GM12874 (cell line): Measurements from ENCODE around the gene ZNF592.

ENCODE experiments used
- TF ChIP-seq, protein P1 (sequence below): IDR thresholded peaks from 2 replicates; pipeline ENCODE4 v1.5.1; 2011; ENCODE audit warnings: low read depth, mild to moderate bottlenecking, control low read depth, low read length, moderate library complexity; ENCODE audit not compliant: insufficient read depth

Gene ZNF592

DNA sequence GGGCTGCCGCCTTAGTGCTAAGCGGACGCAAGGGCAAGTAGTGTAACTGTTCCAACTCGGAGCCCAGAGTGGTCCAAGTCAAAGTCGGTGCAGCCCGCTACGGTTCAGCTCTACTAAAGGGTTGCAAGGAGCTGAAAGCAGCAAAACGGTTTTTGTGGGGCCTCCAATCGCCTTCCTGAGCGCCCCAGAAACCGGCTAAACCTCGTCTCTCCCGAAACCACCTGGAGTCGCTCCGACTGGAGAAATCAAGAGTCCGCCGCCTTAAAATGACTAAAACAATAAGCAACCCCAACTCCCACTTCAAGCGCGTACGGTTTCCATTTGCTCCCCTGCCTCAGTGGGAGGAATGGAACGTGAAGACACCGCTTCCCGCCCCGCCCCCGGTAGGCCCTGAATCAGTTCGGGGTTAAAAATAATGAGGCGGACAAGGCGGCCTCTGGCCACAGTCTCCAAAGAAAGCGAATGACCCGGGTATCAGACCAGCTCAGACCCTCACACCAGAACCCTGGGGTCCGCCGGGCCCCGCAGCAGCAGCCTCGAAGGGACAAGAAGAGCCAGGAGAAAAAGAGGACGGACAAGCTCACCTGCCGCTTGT is 32.9 kb upstream of the ZNF592 start:
- TF ChIP-seq, protein P1, sequence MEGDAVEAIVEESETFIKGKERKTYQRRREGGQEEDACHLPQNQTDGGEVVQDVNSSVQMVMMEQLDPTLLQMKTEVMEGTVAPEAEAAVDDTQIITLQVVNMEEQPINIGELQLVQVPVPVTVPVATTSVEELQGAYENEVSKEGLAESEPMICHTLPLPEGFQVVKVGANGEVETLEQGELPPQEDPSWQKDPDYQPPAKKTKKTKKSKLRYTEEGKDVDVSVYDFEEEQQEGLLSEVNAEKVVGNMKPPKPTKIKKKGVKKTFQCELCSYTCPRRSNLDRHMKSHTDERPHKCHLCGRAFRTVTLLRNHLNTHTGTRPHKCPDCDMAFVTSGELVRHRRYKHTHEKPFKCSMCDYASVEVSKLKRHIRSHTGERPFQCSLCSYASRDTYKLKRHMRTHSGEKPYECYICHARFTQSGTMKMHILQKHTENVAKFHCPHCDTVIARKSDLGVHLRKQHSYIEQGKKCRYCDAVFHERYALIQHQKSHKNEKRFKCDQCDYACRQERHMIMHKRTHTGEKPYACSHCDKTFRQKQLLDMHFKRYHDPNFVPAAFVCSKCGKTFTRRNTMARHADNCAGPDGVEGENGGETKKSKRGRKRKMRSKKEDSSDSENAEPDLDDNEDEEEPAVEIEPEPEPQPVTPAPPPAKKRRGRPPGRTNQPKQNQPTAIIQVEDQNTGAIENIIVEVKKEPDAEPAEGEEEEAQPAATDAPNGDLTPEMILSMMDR = no peak

DNA sequence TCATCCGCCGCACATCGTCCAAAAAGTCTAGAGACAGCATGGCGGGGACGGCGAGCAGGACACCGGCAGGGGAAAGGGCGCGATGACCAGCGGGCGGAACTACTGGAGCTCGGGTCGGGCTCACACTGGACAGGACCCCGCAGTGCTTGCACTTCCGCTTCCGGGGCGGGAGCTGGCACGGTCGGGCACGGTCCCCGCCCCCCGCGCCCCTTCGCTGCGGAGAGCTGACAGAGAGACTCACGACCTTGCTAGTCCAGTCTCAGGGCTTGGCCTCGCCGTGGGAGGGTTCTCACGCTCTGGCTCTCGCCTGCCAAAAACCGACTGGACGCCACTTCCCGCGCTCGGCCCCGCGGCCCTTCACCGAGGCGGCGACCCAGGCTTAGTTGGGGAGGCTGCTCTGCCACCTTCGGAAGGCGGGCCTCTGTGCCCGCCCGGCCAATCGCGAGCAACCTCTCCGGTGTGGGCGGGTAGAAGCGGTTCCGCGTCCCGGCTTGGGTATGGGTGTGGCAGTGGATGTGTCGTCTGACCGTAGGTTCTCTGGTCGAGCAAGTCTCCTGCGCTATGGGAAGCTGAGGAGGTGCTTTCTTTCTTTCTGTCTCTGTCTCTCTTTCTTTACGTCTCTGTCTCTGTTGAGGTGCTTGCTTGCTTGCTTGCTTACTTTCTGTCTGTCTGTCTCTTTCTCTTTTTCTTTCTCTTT is 32.2 kb upstream of the ZNF592 start, which contains the start of gene SEC11A:
TSS of gene SEC11A (minus strand) at position 104 of the 697 bp plus-strand sequence. CDS start at position 40, 64 bp downstream.
- TF ChIP-seq, protein P1 = no peak

DNA sequence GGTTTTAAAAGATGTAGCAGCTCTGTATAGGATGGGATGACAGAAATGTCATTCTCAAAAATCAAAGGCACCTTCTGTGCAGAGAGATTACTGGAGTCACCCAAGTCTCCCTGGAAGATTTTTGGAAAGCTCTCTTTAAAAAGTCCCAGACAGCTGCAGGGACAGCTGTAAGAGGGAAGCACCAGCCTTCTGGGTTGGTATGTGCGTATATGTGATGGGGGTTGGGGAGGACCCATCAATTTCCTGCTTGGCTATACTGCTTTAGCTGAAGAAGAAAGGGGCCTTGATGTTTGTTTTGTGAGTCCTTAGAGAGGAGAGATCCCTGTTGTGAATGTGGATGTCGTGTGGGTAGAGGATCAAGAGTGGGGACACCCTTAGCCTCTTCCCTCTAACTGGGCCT is 27.0 kb upstream of the ZNF592 start:
- TF ChIP-seq, protein P1 = no peak

DNA sequence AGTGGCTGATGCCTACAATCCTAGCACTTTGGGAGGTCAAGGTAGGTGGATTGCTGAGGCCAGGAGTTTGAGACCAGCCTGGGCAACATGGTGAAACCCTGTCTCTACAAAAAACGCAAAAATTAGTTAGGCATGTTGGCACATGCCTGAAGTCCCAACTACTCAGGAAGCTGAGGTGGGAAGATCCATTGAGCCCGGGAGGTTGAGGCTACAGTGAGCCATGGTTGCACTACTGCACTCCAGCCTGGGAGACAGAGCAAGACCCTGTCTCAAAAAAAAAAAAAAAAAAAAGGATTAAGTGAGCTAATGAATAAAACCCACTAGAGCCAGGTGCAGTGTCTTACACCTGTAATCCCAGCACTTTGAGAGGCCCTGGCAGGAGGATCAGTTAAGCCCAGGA is 25.8 kb upstream of the ZNF592 start:
- TF ChIP-seq, protein P1 = no peak

DNA sequence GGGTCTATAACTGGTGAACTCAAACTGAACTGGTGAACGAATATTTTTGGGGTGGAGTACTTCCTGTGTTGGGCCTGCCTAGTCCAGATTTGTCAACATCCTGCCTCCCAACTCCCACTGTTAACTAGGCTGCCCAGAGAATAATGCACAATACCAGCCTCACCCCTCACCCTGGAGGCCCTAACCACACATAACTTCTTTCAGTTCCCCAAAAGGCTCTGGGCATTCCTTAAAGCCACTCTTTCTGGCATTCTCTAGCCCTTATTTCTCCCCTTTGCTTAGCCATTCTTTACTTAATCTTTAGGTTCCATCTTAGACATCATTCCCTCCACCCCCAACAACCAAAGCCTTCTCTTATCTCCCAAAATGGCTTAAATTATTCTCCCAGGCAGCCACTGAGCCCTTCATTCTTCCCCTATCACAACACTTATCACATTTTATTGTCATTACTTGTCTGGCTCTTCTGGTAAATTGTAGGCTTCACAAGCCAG is 23.3 kb upstream of the ZNF592 start:
- TF ChIP-seq, protein P1 = no peak

DNA sequence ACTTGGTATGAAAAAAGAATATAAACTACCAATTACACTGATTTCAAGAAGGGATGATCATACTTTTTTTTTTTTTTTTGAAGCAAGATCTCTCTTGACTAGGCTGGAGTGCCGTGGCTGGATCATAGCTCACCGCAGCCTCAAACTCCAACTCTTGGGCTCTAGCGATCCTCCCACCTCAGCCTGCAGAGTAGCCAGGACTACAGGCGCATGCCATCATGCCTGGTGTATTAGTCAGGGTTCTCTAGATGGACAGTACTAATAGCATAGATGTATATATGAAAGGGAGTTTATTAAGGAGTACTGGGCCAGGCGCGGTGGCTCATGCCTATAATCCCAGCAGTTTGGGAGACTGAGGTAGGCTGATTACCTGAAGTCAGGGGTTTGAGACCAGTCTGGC is 21.0 kb upstream of the ZNF592 start:
- TF ChIP-seq, protein P1 = no peak

DNA sequence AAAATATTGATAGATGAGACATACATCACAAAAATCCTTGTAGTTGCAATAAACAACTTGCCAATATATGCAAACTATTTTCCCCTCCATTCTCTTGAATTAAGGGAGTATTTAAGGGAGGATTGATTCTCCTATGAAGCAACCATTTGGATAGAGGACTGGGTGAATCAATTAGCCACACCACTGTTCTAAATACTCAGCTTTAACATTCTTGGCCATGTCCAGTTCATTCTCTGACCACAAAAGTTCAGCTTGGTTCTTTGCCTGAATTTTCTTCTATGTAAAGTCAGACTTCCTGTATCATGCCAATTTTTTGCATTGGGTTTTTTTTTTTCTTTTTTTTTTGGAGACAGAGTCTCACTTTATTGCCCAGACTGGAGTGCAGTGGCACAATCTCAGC is 16.6 kb upstream of the ZNF592 start:
- TF ChIP-seq, protein P1 = no peak
